HepG2 (cell line): ENCODE measurements around the gene ZDHHC24. TPM values are rescaled to one million over a fixed set of nuclear protein-coding genes. Genes with fewer than 3 reads are reported as not detected.
A peak's percentile ranks its signal among the peaks of the same experiment; 100 is the strongest.

Experiments
- BORCS8-MEF2B ChIP-seq: sonication (generic); formaldehyde crosslinking; IDR thresholded peaks from 2 replicates; pipeline ENCODE4 v1.8.0; 2022; ENCODE audit warnings: mild to moderate bottlenecking, missing genetic modification reagents
- CBX5 ChIP-seq: sonication (generic); formaldehyde crosslinking; IDR thresholded peaks from 2 replicates; pipeline ENCODE4 v1.4.0; 2020; ENCODE audit warnings: missing genetic modification reagents, borderline replicate concordance
- CC2D1A ChIP-seq: sonication (generic); formaldehyde crosslinking; IDR thresholded peaks from 2 replicates; pipeline ENCODE4 v1.8.1; 2023; ENCODE audit warnings: mild to moderate bottlenecking, missing genetic modification reagents
- CCDC6 ChIP-seq: sonication (generic); formaldehyde crosslinking; IDR thresholded peaks from 2 replicates; pipeline ENCODE4 v1.8.1; 2022; ENCODE audit warnings: mild to moderate bottlenecking, missing genetic modification reagents, moderate library complexity
- GABPA ChIP-seq, 2 experiments: IDR thresholded peaks; 2 replicates each; pipeline ENCODE4 v1.6.1; 2011 to 2016; ENCODE audit warnings: low read depth in 2 of 2, low read length in 1 of 2, missing biosample characterization in 1 of 2, missing genetic modification characterization in 1 of 2
- GMEB1 ChIP-seq: sonication (generic); formaldehyde crosslinking; IDR thresholded peaks from 2 replicates; pipeline ENCODE4 v1.5.1; 2020; ENCODE audit warnings: missing genetic modification reagents, mild to moderate bottlenecking, borderline replicate concordance
- HIC2 ChIP-seq: sonication (generic); formaldehyde crosslinking; IDR thresholded peaks from 2 replicates; pipeline ENCODE4 v1.9.0; 2022; ENCODE audit warnings: low read depth, missing genetic modification reagents
- KLF13 ChIP-seq: sonication (generic); formaldehyde crosslinking; IDR thresholded peaks from 2 replicates; pipeline ENCODE4 v1.4.0; 2020; ENCODE audit warnings: mild to moderate bottlenecking, missing genetic modification reagents
- KMT2B ChIP-seq: IDR thresholded peaks from 2 replicates; pipeline ENCODE4 v1.6.1; 2016; ENCODE audit warnings: missing genetic modification reagents, missing compliant biosample characterization
- MXI1 ChIP-seq: IDR thresholded peaks from 3 replicates; pipeline ENCODE4 v1.6.1; 2012; ENCODE audit warnings: low read depth, low read length, inconsistent platforms, borderline replicate concordance
- MYC ChIP-seq: sonication (generic); formaldehyde crosslinking; IDR thresholded peaks from 2 replicates; pipeline ENCODE4 v1.9.0; 2021; ENCODE audit warnings: missing genetic modification reagents, borderline replicate concordance
- NFIB ChIP-seq: sonication (generic); formaldehyde crosslinking; IDR thresholded peaks from 2 replicates; pipeline ENCODE4 v1.9.0; 2021; ENCODE audit warnings: missing genetic modification reagents, mild to moderate bottlenecking, borderline replicate concordance
- PHB2 ChIP-seq: fragments of 450-650 bp; IDR thresholded peaks from 2 replicates; pipeline ENCODE4 v1.6.1; 2018; ENCODE audit not compliant: partially characterized antibody
- RARG ChIP-seq: sonication (generic); formaldehyde crosslinking; IDR thresholded peaks from 2 replicates; pipeline ENCODE4 v1.4.0; 2020; ENCODE audit warnings: low read depth, mild to moderate bottlenecking, missing genetic modification reagents
- SMC3 ChIP-seq: IDR thresholded peaks from 2 replicates; pipeline ENCODE4 v1.6.1; 2011; ENCODE audit warnings: low read length, improper control_type of control experiment
- SNRNP70 ChIP-seq: fragments of 200-400 bp; formaldehyde crosslinking; IDR thresholded peaks from 2 replicates; pipeline ENCODE4 v1.6.1; 2017; ENCODE audit warnings: mild to moderate bottlenecking, low read depth, low read length, moderate library complexity
- SP5 ChIP-seq: IDR thresholded peaks from 2 replicates; pipeline ENCODE4 v1.6.1; 2016; ENCODE audit warnings: low read depth, borderline replicate concordance
- SPEN ChIP-seq: sonication (generic); formaldehyde crosslinking; IDR thresholded peaks from 2 replicates; pipeline ENCODE4 v1.5.1; 2020; ENCODE audit warnings: low read depth, mild to moderate bottlenecking, missing genetic modification reagents
- SRSF1 ChIP-seq: fragments of 200-400 bp; formaldehyde crosslinking; optimal IDR thresholded peaks from 2 replicates; pipeline ENCODE3; 2017; ENCODE audit warnings: mild to moderate bottlenecking, low read depth, low read length, moderate library complexity
- SRY ChIP-seq: sonication (generic); formaldehyde crosslinking; IDR thresholded peaks from 2 replicates; pipeline ENCODE4 v1.8.0; 2022; ENCODE audit warnings: mild to moderate bottlenecking, missing genetic modification reagents
- ZFP1 ChIP-seq: IDR thresholded peaks from 2 replicates; pipeline ENCODE4 v1.6.1; 2016
- ZNF44 ChIP-seq: sonication (generic); formaldehyde crosslinking; IDR thresholded peaks from 2 replicates; pipeline ENCODE4 v1.5.1; 2020; ENCODE audit warnings: mild to moderate bottlenecking, missing genetic modification reagents
- ZNF510 ChIP-seq: sonication (generic); formaldehyde crosslinking; IDR thresholded peaks from 2 replicates; pipeline ENCODE4 v1.4.0; 2020; ENCODE audit warnings: low read depth, mild to moderate bottlenecking, missing genetic modification reagents
- ZNF678 ChIP-seq: sonication (generic); formaldehyde crosslinking; IDR thresholded peaks from 2 replicates; pipeline ENCODE4 v1.4.0; 2020; ENCODE audit warnings: mild to moderate bottlenecking, missing genetic modification reagents
- ZSCAN31 ChIP-seq: sonication (generic); formaldehyde crosslinking; IDR thresholded peaks from 2 replicates; pipeline ENCODE4 v1.5.0; 2020; ENCODE audit warnings: low read depth, mild to moderate bottlenecking, missing genetic modification reagents
- polyA plus RNA-seq, 8 experiments: library from polyadenylated mRNA; depleted of rRNA in 3 of 8; stranded (reverse) in 7 of 8; unstranded in 1 of 8; fragments of >200 nt; fragmentation: Illumina TruSeq in 4 of 8; extraction: Trizol in 4 of 8; gene quantifications; 2 replicates each; pipeline versions ENCODE4 v1.2.1 to v1.2.3, GENCODE V29; 2011 to 2016; ENCODE audit warnings: low read depth in 4 of 8, missing spikeins in 1 of 8, mixed read lengths in 1 of 8; ENCODE audit not compliant: insufficient read depth in 1 of 8
- total RNA-seq, 5 experiments: library from RNA; depleted of rRNA; stranded (reverse); fragments of >200 nt; fragmentation: Illumina TruSeq; extraction: Trizol; gene quantifications; 2 replicates each; pipeline ENCODE4 v1.2.3, GENCODE V29; 2016; ENCODE audit warnings: low read depth in 1 of 5
- TF ChIP-seq, protein P1 (sequence below): sonication (generic); IDR thresholded peaks from 2 replicates; pipeline ENCODE4 v1.6.1; 2016; ENCODE audit warnings: low read depth, borderline replicate concordance

ZDHHC24 gene
- total and polyA plus RNA-seq, 2 of the 13 experiments (the other 11 are each of a cell fraction or from before 2014, with no cell fraction given) = 4.3 TPM

DNA sequence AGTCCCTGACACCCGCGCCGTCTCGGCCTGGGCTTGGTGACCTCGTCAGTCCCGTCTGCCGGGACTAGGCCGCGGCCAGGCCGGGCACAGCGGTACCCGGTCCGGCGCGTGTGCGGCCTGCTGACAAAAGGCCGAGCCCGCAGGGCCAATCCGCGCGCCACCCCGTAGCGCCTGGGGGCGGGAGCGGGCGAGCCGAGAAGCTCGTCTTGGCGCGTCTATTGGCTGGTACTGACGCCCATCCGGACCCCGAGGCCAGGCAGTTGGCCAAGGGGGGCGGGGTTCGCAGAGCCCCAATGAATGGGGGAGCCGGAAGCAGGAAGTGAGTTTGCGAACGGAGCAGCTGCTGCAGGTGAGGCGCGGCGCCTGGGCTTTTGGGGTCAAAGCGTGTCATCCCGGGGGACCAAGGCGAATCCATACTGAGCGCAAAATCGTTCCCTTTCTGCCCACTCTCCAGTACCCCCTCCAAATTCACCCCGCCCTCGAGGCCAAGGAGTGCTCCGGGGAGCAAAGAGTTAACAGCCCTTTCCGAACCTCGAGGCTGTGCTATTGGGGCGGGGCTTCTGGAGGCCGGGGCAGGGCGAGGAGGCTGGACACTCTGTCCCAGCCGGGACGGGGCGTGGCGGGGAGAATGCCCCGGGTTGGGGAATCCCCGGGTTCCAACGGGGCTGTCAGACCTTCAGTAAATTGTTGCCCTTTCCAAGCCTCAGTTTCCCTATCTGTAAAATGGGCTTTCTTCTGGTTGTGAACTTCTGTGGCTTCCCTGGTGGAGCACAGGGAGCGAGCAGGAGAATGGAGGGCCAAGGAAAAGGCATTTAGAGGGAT, 65.5 kb downstream of the ZDHHC24 start, which contains the start of gene DPP3 (continued):
- no peak for TF ChIP-seq HIC2 (CRISPR knock-in tag)
- TF ChIP-seq SRSF1 = peak; percentile 73
- peak; percentile 76 for TF ChIP-seq GABPA (IDR thresholded peaks at IDR 0.05; ENCODE audit: low read depth, low read length)
- TF ChIP-seq GABPA (CRISPR knock-in tag; IDR thresholded peaks at IDR 0.05; ENCODE audit: low read depth) = peak; percentile 92
- peak; percentile 94 for TF ChIP-seq BORCS8-MEF2B (CRISPR knock-in tag)
- TF ChIP-seq CBX5 (CRISPR knock-in tag) = 0 out of 2 replicates have a peak, but pooled peaks have one; percentile 29
- 0 out of 2 replicates have a peak, but pooled peaks have one; percentile 48 for TF ChIP-seq NFIB (CRISPR knock-in tag)
- TF ChIP-seq RARG (CRISPR knock-in tag) = no peak
- peak; percentile 91 for TF ChIP-seq MYC (CRISPR knock-in tag)
- peak; percentile 87; the same call in 1 of the 2 replicates for TF ChIP-seq SRY (CRISPR knock-in tag)
- TF ChIP-seq ZSCAN31 (CRISPR knock-in tag) = peak; percentile 88; the same call in 1 of the 2 replicates
- TF ChIP-seq MXI1 = peak; percentile 92; the same call in 2 of the 3 replicates
- peak; percentile 96 for TF ChIP-seq SPEN (CRISPR knock-in tag)
- TF ChIP-seq KMT2B (CRISPR knock-in tag) = peak; percentile 62
- no peak for TF ChIP-seq PHB2
- TF ChIP-seq GMEB1 (CRISPR knock-in tag) = peak; percentile 46
- peak; percentile 54; the same call in 1 of the 2 replicates for TF ChIP-seq ZNF510 (CRISPR knock-in tag)
- TF ChIP-seq SNRNP70 = no peak
- TF ChIP-seq, protein P1, sequence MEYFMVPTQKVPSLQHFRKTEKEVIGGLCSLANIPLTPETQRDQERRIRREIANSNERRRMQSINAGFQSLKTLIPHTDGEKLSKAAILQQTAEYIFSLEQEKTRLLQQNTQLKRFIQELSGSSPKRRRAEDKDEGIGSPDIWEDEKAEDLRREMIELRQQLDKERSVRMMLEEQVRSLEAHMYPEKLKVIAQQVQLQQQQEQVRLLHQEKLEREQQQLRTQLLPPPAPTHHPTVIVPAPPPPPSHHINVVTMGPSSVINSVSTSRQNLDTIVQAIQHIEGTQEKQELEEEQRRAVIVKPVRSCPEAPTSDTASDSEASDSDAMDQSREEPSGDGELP = 0 out of 2 replicates have a peak, but pooled peaks have one; percentile 70
- no peak for TF ChIP-seq KLF13
- TF ChIP-seq ZNF678 (CRISPR knock-in tag) = no peak
- no peak for TF ChIP-seq SMC3
- TF ChIP-seq ZFP1 = no peak
- TF ChIP-seq SP5 (CRISPR knock-in tag) = peak; percentile 52; the same call in 1 of the 2 replicates
- no peak for TF ChIP-seq ZNF44
- peak; percentile 98 for TF ChIP-seq CCDC6 (CRISPR knock-in tag)
- TF ChIP-seq CC2D1A = 0 out of 2 replicates have a peak, but pooled peaks have one; percentile 24
